NCI-H748 (cell line): ENCODE results near the gene ZEB2.
A peak's percentile ranks its signal among the peaks of the same experiment; 100 is the strongest.

Experiments used
- DNase-seq: peaks from one replicate; lab custom pipeline; 2025; ENCODE audit not compliant: unreplicated experiment; lab: John Stamatoyannopoulos, UW

ZEB2 gene

DNA sequence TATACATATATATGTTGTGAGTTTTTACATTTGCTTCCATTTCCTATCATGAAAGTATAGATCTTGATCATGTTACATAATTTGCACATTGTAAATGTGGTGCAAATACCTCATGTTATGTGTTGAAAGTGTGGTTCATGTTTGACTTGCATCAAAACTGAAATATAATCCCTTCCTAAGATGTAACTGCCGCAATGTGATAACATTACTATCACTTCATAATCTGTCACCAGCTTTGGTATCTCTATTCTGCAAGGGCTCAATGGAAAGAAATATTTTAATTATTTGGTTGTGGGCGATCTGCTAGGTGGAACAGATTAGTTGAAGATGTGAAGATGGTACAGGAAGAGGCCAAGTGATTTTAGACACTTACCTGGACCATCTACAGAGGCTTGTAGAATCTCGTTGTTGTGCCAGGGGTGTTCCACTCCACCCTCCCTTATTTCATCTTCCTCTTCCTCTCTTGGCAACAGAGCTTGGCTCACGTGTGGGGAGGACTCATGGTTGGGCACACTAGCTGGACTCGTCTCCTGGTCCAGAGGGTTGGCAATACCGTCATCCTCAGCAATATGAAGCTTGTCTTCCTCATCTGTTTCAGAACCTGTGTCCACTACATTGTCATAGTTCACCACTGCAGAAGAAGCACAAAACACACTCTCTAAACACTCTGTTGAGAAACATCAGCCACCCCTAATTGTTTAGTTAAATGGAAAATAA, 90.4 kb downstream of the ZEB2 start:
- DNase-seq, result no peak

- DNase-seq, result no peak
Measured at GRCh38 chr2:144426981-144427479, 92.9 kb downstream of the ZEB2 start.

DNA sequence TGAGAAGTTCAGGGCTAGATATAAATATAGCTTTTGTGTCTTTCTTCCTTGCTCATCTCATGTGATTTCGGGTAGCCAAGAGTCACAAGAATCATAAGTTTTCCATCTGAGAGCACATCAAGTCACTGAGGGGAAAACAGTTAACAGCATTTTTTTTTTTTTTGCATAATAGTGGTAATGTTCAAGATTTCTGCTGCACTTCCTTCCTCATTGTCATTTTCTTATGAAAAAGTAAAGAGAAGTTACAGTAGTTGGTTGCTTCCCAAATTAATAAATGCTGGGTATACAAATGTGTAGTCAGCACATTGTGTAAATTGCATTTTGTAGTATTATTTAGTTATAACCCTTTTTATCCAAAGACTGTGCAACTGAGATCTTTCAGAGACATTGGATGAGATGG, 93.6 kb downstream of the ZEB2 start:
- DNase-seq, result no peak

DNA sequence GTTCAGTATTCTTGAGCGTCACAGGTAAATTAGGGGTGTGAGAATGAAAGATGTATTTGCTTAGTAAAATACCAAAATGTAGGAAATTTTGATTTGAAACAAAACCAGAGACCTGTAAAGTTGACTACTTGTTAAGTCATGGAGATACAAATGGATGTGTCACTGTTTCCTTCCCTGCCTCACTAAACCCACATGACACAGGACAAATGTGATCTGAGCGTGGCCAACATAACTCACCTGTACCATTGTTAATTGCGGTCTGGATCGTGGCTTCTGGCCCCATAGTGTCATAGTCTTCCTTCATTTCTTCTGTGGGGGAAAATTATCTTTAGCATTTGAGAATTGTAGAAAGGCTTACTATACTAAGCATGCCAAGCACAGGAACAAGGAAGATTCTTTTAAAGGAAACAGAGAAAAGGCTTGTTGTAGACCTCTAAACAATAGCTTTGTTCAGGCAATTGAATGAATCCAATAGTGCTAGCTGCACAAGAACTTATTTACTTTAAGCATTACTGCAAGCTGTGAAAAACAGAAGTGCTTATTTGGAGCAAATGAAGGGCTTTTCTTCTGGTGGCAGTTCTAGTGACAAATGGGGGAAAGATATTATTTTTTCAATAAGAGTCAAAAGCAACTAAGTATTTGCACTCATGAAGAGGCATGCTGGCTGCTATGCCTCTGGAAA, 95.2 kb downstream of the ZEB2 start:
- DNase-seq, result no peak

DNA sequence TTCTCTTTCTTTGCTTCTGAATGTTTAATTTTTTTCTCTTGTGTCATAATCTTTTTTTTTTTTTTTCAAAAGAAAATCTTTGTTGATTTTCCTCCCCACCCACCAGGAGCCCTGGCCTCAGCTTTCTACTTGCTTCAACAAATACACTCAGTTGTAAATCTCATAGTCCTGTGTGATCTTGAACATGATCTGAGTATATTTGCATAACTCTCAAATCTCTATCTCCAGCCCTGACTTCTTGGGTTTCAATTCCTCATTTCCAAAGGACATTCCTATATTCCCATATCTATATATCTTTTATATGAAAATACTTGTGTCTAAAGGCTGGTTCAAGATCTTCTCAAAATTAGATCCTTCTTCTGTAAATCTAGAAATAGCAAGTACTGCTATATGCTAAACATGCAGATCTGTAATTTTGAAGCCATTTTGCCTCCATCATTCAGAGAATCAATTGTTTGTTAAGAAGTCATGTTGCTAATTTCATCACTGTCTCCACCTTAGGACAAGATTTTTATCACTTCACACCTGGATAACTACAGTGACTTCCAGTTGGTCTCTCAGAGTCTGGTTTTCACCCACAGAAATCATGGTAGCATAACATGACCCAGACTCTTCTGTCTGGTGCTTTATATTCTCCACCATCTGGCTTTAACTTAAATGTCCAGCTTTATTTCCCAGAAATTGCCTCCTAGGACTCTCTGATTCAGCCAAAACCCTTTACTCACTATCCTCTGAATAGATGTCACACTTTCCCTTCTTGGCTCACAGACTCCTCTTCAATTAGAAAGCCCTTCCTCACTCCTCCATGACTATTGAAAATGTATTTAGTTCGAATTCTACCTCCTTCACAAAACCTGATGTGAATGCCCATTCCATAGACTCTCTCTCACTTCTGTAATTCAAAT, 98.1 kb downstream of the ZEB2 start:
- DNase-seq, result no peak

GRCh38 chr2:144419218-144419617, 100.7 kb downstream of the ZEB2 start:
- DNase-seq, result no peak

- DNase-seq, result peak; percentile 49
Measured at GRCh38 chr2:144415386-144415785, 104.5 kb downstream of the ZEB2 start.

DNA sequence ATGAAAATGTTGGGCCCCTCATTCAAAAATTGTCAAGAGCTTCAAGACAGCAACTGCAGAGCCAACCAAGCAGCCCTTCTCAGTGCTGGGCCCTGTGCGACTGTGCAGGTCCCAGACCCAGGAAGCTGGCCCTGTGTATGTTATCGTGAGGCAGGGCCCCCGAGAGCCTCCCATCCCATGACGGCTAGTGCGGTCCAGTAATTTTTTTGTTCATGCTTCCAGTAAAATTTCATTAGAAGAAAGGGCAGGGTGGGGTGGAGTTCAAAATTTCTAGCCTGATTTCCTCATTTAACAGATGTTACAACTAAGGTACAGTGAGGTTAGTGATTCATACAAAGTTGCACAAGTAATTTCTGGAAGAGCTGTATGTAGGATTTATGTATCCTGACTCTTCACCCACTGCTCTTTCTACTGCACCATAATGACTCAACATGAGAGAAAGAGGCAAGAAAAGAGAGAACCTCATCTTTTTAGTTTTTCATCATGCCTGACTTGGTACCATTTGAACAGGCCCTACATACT, 105.5 kb downstream of the ZEB2 start:
- no peak for DNase-seq

GRCh38 chr2:144412709-144413108, 107.2 kb downstream of the ZEB2 start:
- DNase-seq, result no peak

DNA sequence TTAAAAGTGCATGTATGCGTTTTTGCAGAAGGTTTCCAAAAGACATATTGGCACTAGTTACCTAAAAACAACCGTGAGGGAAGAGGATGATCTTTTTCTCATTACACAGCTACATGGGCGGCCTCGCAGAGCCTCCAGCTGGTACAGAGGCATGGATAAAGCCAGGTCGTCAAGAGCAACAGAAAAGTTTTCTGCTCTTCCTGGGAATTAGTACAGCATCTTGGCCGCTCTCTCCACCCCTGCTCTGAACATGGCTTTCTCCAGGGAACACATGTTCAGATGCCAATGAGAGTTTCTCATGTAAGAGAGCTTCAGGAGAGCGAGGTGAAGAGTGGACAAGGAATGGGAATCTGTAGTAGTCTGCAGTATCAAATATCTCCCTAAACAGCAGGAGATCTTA, 108.4 kb downstream of the ZEB2 start:
- DNase-seq, result no peak

DNA sequence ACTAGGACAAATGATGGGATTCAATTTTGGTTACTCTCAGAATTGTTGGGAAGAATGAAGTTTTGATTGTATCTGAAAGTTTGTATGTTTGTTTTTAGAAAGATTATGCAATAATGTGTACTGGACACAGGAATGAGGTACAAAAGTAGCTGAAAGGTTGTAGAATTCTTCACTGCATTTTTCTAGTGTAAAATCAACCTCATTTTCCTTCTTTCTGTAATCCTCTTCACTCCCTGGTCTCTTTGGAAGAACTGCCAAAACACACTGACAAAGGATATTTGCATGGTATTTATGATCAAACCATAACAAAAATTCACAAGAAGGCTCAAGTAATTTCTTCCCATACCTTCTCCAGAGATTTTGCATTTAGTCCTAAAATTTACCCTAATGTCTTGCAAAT, 110.7 kb downstream of the ZEB2 start:
- no peak for DNase-seq

DNA sequence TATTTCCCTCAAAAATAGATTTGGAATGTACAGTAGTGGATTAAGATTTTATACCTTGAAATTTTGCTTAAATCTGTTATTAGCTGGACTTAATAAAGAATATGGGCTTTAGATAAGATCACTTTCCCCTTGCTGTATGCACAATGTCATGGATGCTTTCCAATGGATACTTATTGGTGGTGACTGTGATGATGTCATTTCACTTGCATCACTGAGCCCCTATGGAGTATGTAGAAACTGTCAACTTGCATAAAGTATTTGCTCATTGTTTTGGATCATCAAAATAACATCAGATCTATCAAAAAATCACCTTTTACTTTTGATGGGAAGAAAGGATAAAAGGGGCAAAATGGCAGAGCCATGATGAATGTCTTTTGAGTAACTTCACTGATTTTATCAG, 112.7 kb downstream of the ZEB2 start:
- no peak for DNase-seq

DNA sequence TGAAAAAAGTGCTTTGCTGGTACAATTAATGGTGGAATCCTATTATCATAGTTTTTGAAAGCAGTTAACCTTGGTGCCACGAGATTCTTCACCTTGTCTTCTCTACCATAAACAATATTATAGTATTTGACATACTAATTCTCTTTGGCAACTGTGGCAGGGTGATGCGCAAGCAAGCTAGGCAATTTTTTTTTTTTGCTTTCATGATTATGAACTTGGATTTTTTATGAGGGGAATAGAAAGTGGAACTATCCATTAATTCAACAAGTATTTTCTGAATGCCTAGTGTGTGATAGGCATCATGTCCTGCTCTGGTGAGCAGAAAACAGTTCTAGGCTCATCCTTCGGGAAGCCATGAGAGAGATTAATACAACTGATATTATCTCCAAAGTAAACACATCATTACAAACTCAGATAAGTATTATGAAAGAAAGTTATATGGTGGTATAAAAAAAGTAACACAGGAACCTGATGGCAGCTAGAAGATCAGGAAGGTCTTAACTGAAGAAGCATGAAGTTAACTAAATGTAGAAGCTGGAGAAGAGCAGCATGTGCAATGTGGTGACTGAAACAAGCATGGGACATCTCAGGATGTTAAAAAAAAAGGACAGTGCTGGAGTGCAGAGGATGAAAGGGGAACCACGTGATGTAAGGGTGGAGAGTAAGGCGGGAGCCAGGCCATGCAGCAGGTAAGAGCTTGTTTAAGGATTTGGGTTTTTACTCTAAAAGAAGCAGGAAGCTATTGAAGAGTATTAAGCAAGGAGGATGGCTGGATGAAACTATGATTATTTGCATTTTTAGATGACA, 113.7 kb downstream of the ZEB2 start:
- no peak for DNase-seq

- no peak for DNase-seq
Measured at GRCh38 chr2:144405321-144405720, 114.6 kb downstream of the ZEB2 start.

- DNase-seq, result no peak
Measured at GRCh38 chr2:144404586-144405314, 115.2 kb downstream of the ZEB2 start.

GRCh38 chr2:144403933-144404332, 116.0 kb downstream of the ZEB2 start:
- DNase-seq, result no peak

GRCh38 chr2:144402251-144402650, 117.7 kb downstream of the ZEB2 start:
- DNase-seq, result peak; percentile 57

GRCh38 chr2:144401036-144401435, 118.9 kb downstream of the ZEB2 start:
- no peak for DNase-seq

DNA sequence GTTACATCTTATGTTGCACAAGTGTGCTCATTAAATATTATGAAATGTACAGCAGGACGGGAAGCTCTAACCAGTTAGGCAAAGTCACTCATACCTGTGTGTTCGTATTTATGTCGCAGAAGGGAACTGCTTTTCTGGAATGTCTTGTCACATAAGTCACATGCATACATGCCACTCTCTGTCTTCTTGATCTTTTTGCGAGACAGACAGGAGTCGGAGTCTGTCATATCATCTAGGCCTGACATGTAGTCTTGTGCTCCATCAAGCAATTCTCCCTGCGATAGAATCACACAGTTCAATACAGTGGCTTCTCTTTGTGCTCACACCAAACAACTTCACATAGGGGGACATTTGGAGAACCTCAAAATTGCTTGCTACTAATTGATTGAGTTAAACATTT, 123.6 kb downstream of the ZEB2 start:
- no peak for DNase-seq
